ENCODE measurements around the gene COPS9. TPM values are rescaled to one million over a fixed set of nuclear protein-coding genes. Genes with fewer than 3 reads are reported as not detected.

COPS9 gene
- polyA plus RNA-seq, 1 donor (not counting 4 experiments of a cell fraction or from before 2014, with no cell fraction given), result 399 TPM

DNA sequence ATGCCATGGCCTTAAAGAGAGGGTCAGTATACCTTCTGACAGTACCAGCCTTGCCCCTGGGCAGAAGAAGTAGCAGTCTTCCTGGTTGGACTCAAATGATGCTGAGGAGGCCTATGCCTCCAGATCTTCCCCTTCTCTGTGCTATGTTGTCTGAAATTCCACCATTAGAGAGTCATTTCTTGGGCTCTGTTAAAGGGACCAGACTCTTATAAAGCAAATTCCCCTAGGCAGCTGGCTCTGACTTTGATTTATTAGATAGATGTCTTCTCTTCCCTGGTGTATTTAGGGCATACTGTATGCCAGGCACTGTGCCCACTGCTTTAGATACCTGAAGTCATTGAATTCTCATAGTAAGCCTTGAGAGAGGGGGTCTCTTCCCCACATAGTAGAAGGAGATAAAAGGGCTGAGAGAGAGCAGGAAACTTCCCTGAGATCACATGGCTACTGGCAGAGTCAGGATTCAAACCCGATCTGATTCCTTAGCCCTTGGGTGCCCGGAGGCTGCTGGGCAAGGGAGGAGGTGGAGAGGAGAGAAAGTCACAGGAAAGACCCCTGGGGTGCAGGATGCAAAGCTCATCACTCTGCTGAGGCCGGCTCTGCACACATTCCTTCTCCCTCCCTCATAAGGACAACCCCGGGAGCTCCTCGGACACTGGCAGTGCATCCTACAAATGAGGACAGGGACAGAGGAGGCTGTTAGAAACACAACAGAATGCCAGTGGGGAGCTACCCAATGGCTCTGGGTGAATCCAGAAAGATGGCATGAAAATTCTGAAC, 23.0 kb downstream of the COPS9 start:
- dilution Hi-C loops (cut with MboI; ENCODE audit: extremely low pct_ligation_motif_present, low sequenced_read_pairs), result no loop called here
- H2AFZ ChIP-seq (ENCODE audit: control insufficient read depth, low read length), result no peak overlapping the region
- FAIRE-seq (no peak), DNase-seq (ENCODE audit: low read depth, low spot score) (no peak)
- TF ChIP-seq, protein P1, sequence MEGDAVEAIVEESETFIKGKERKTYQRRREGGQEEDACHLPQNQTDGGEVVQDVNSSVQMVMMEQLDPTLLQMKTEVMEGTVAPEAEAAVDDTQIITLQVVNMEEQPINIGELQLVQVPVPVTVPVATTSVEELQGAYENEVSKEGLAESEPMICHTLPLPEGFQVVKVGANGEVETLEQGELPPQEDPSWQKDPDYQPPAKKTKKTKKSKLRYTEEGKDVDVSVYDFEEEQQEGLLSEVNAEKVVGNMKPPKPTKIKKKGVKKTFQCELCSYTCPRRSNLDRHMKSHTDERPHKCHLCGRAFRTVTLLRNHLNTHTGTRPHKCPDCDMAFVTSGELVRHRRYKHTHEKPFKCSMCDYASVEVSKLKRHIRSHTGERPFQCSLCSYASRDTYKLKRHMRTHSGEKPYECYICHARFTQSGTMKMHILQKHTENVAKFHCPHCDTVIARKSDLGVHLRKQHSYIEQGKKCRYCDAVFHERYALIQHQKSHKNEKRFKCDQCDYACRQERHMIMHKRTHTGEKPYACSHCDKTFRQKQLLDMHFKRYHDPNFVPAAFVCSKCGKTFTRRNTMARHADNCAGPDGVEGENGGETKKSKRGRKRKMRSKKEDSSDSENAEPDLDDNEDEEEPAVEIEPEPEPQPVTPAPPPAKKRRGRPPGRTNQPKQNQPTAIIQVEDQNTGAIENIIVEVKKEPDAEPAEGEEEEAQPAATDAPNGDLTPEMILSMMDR (optimal IDR thresholded peaks at IDR 0.05 in 1 of 3, IDR thresholded peaks at IDR 0.05 in 1 of 3, conservative IDR thresholded peaks at IDR 0.05 in 1 of 3; ENCODE audit: extremely low read depth in 1 of 3, insufficient read depth in 2 of 3, low read length in 3 of 3), result no peak
- TF ChIP-seq EZH2 (IDR thresholded peaks at IDR 0.05; ENCODE audit: low read length), result no peak
- peaks cover 18% of the 10 kb centered on the region for H3K27me3 ChIP-seq (ENCODE audit: control insufficient read depth, extremely low read depth, insufficient read depth, low read length)
- H3K79me2 ChIP-seq (ENCODE audit: control insufficient read depth, insufficient read depth, low read length), result no peaks in the 10 kb centered on the region
- H3K9ac ChIP-seq (ENCODE audit: control insufficient read depth, extremely low read depth, insufficient read depth, low read length), result no peak overlapping the region
- H3K9me3 ChIP-seq (ENCODE audit: control insufficient read depth, low read depth, low read length), result no peaks in the 10 kb centered on the region
- H3K4me1 ChIP-seq (ENCODE audit: control insufficient read depth, extremely low read depth, insufficient read depth, low read length), result no peaks in the 10 kb centered on the region
- H3K27ac ChIP-seq (ENCODE audit: control insufficient read depth, insufficient read depth, low read length), result no peak overlapping the region
- H3K4me2 ChIP-seq (ENCODE audit: control insufficient read depth, extremely low read depth, insufficient read depth, low read depth, low read length), result no peak overlapping the region
- H3K4me3 ChIP-seq (ENCODE audit: control insufficient read depth in 2 of 3, extremely low read depth in 1 of 3, insufficient read depth in 2 of 3, low read depth in 1 of 3, low read length in 3 of 3), result no peak overlapping the region
- no peaks in the 10 kb centered on the region for H3K9me1 ChIP-seq (ENCODE audit: control insufficient read depth, extremely low read depth, insufficient read depth, low read length)
- no peaks in the 10 kb centered on the region for H3K36me3 ChIP-seq (ENCODE audit: control insufficient read depth in 2 of 2, extremely low read depth in 1 of 2, insufficient read depth in 2 of 2, low read length in 2 of 2)
- H4K20me1 ChIP-seq (ENCODE audit: control insufficient read depth, extremely low read depth, insufficient read depth, low read length), result no peaks in the 10 kb centered on the region

DNA sequence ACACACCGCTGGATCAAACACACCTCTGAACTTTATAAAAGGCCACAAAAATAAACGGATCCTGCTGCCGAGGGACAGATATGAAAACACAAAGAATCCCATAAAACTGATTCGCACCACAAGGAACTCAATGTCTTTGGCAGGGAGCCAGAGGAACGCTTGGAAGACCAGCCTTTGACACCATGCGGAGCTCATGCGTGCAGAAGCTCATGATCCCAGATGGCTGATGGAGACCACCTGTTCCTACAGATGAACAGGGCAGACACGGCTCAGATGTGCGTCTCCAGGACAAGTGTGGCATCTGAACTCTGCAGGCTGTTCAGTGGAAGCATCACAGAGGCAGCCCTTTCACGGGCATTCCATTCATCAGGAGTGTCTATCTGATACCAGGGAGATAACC, 24.9 kb downstream of the COPS9 start:
- TF ChIP-seq, protein P1 (optimal IDR thresholded peaks at IDR 0.05 in 1 of 3, IDR thresholded peaks at IDR 0.05 in 1 of 3, conservative IDR thresholded peaks at IDR 0.05 in 1 of 3; ENCODE audit: extremely low read depth in 1 of 3, insufficient read depth in 2 of 3, low read length in 3 of 3), result no peak
- TF ChIP-seq EZH2 (IDR thresholded peaks at IDR 0.05; ENCODE audit: low read length), result no peak
- H3K9me3 ChIP-seq (ENCODE audit: control insufficient read depth, low read depth, low read length), result no peaks in the 10 kb centered on the region
- no peak overlapping the region for H3K27ac ChIP-seq (ENCODE audit: control insufficient read depth, insufficient read depth, low read length)
- H3K4me2 ChIP-seq (ENCODE audit: control insufficient read depth, extremely low read depth, insufficient read depth, low read depth, low read length), result no peak overlapping the region
- FAIRE-seq, result no peak
- H3K4me3 ChIP-seq (ENCODE audit: control insufficient read depth in 2 of 3, extremely low read depth in 1 of 3, insufficient read depth in 2 of 3, low read depth in 1 of 3, low read length in 3 of 3), result no peak overlapping the region
- H3K27me3 ChIP-seq (ENCODE audit: control insufficient read depth, extremely low read depth, insufficient read depth, low read length), result peaks cover 18% of the 10 kb centered on the region
- no peak overlapping the region for H3K9ac ChIP-seq (ENCODE audit: control insufficient read depth, extremely low read depth, insufficient read depth, low read length)
- DNase-seq (ENCODE audit: low read depth, low spot score), result no peak
- no peaks in the 10 kb centered on the region for H3K4me1 ChIP-seq (ENCODE audit: control insufficient read depth, extremely low read depth, insufficient read depth, low read length)
- no peaks in the 10 kb centered on the region for H3K36me3 ChIP-seq (ENCODE audit: control insufficient read depth in 2 of 2, extremely low read depth in 1 of 2, insufficient read depth in 2 of 2, low read length in 2 of 2)
- dilution Hi-C loops (cut with MboI; ENCODE audit: extremely low pct_ligation_motif_present, low sequenced_read_pairs), result no loop called here
- H3K9me1 ChIP-seq (ENCODE audit: control insufficient read depth, extremely low read depth, insufficient read depth, low read length), result no peaks in the 10 kb centered on the region
- no peaks in the 10 kb centered on the region for H3K79me2 ChIP-seq (ENCODE audit: control insufficient read depth, insufficient read depth, low read length)
- no peaks in the 10 kb centered on the region for H4K20me1 ChIP-seq (ENCODE audit: control insufficient read depth, extremely low read depth, insufficient read depth, low read length)
- H2AFZ ChIP-seq (ENCODE audit: control insufficient read depth, low read length), result no peak overlapping the region

All from keratinocyte (primary cell).